Endometrial microvascular endothelial cells (primary cell): ENCODE results near the gene NYNRIN. TPM values are rescaled to one million over a fixed set of nuclear protein-coding genes. Genes with fewer than 3 reads are reported as not detected.
"Not testable (repeated sequence)": the region's sequence is repeated elsewhere in the genome, so short reads cannot be mapped to it uniquely, and the experiment has no call there.

Experiments
- in situ Hi-C: cut with HindIII; loops from 2 replicates; pipeline ENCODE4 v1.10.0; 2017; ENCODE audit warnings: low sequenced_read_pairs, low pct_unique_long_range_greater_than_20kb; ENCODE audit errors: inconsistent ontology term
- total RNA-seq: library from RNA; depleted of rRNA; stranded (reverse); fragments of >200 nt; gene quantifications from one replicate; pipeline ENCODE4 v1.2.3, GENCODE V29; 2015; ENCODE audit errors: inconsistent ontology term

The NYNRIN gene
- total RNA-seq, 1 donor from 2014 or later, result 6.9 TPM

DNA sequence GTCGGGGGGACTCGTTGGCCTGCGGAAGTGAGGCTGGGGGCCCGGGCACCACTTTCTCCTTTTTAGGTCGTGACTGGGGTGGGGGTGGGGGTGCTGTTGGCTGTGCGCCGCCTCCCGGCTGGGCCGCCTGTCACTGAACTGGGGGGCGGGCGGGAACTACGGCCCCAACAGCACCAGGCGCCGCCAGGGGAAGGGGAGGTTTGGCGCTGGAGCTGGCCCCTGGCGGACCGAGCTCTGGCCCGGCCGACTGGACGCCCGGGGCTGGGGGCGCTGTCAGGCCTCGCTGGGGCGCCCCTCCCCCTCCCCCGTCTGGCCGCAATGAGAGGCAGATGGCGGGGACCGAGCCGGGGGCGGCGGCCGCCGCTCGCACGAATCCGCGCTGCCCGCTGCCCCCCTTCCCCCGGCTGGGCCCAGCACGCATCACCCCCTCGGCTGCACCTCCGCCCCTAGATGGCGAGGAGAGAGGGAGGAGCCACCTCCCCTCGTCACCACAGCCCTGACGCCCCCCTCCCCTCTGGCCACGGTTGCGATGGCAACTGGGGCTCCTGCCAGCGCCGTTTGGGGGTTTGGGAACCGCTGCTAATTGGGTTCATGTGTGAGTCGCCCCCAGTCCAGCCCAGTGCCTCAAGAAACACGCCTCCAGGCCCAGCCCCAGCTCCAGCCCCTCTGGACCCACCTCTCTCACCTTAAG lies 30.1 kb upstream of the NYNRIN start:
- in situ Hi-C loops, result loop anchor here (5.0 kb wide), 1 partner anchor 69 kb away; no protein-coding TSS in a partner anchor

DNA sequence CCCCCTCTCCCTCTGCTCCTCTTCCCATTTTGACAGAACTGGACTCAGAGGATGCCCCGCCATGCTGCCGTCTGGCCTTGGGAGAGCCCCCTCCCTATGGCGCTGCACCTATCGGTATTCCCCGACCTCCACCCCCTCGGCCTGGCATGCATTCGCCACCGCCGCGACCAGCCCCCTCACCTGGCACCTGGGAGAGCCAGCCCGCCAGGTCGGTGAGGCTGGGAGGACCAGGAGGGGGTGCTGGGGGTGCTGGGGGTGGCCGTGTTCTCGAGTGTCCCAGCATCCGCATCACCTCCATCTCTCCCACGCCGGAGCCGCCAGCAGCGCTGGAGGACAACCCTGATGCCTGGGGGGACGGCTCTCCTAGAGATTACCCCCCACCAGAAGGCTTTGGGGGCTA lies 29.3 kb upstream of the NYNRIN start:
- in situ Hi-C loops, result loop anchor here (5.0 kb wide), 1 partner anchor 68 kb away; no protein-coding TSS in a partner anchor

DNA sequence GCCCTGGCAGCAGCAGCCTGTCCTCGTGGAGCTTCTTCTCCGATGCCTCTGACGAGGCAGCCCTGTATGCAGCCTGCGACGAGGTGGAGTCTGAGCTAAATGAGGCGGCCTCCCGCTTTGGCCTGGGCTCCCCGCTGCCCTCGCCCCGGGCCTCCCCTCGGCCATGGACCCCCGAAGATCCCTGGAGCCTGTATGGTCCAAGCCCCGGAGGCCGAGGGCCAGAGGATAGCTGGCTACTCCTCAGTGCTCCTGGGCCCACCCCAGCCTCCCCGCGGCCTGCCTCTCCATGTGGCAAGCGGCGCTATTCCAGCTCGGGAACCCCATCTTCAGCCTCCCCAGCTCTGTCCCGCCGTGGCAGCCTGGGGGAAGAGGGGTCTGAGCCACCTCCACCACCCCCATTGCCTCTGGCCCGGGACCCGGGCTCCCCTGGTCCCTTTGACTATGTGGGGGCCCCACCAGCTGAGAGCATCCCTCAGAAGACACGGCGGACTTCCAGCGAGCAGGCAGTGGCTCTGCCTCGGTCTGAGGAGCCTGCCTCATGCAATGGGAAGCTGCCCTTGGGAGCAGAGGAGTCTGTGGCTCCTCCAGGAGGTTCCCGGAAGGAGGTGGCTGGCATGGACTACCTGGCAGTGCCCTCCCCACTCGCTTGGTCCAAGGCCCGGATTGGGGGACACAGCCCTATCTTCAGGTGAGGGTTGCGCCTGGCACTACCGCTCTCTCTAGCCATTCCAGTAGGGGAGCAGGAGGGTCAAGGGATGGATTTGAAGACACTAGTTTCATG lies 28.7 kb upstream of the NYNRIN start:
- in situ Hi-C loops, result loop anchor here (5.0 kb wide), 1 partner anchor 67 kb away; no protein-coding TSS in a partner anchor

DNA sequence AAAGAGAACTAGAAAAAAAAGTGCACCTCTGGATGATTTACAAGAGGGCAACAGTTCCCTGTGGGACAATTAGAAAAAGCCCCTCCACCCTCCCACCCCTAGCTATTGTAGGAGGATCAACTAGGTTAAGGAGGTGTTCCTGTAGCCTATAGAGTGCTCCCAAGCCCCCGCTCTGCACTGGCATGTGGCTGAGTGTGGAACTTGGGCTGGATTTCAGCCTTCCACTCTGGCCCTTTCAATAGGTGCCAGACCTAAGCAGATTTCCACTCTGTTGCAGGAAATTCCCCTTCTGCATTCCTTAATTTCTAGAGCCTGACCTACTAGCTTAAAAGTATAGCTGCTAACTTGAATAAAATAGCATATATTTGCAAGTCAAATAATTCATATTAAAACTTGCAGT lies 28.1 kb upstream of the NYNRIN start:
- in situ Hi-C loops, result no loop called here

DNA sequence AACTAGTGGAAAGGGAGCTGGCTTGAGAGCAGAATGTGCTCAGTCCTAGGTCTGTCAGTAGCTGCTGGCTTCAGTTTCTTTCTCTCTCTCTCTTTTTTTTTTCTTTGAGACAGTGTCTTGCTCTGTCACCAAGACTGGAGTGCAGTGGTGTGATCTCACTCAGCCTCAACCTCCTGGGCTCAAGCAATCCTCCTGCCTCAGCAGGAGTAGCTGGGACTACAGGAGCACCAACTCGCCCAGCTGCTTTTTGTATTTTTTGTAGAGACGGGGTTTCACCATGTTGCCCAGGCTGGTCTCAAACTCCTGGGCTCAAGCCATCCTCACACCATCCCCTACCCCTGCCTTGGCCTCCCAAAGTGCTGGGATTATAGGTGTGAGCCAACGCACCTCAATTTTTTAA lies 27.2 kb upstream of the NYNRIN start:
- in situ Hi-C loops, result not testable (repeated sequence)

DNA sequence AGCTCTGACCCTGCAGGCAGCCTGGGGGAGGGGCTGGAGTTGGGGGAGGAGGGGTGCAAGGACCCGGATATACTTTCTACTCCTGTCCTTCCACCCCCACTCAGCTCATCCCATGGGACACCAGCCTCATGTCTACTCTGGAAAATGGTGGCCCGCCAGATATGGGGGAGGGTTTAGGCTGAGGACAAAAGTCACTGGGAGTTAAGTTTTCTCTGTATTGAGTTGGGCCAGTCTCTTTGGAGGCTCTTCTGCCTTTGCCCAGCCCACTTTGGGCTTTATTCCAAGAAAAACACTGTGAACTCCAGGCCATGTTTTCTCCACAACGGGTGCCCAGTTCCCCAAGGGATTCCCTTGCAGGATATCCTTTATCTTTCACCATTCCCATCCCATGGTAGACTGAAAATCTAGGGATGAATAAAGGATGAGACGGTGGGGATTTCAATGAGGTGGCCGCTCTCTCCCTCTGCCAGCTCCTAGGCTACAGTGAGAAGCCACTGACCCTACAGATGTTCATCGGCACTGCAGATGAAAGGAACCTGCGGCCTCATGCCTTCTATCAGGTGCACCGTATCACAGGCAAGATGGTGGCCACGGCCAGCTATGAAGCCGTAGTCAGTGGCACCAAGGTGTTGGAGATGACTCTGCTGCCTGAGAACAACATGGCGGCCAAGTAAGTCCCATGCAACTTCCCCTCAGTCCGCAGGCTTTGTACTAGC lies 25.9 kb upstream of the NYNRIN start:
- in situ Hi-C loops, result no loop called here

DNA sequence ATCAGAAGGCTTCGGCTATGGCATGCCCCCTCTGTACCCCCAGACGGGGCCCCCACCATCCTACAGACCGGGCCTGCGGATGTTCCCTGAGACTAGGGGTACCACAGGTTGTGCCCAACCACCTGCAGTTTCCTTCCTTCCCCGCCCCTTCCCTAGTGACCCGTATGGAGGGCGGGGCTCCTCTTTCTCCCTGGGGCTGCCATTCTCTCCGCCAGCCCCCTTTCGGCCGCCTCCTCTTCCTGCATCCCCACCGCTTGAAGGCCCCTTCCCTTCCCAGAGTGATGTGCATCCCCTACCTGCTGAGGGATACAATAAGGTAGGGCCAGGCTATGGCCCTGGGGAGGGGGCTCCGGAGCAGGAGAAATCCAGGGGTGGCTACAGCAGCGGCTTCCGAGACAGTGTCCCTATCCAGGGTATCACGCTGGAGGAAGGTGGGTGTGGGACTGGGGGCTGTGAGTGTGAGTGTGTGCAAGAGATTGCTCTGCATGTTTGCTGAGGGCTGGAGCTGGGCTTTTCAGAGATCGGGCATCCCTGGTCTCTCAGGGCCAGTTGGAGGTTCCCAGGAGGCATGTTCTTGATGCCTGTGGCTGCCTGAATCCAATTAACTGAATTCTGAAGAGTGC lies 22.2 kb upstream of the NYNRIN start:
- in situ Hi-C loops, result no loop called here

DNA sequence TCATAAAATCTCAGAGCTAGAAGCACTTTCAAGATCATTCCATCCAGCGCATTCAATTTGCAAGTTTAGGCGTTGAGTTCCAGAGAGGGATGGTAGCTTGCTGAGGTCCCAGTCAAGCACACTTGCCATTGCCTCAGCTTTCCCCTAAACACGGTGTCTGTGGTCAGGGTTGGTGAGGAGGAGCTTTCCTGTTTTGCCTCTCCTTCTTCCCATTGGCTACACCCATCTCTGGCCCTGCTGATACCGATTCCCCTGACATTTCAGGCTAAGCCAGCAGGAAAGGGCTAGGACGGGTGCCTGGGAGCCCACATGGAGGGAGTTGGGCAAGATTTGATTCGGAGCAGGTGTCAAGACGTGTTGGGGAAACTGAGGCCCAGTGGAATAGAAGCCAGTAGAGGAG lies 21.7 kb upstream of the NYNRIN start:
- in situ Hi-C loops, result no loop called here

DNA sequence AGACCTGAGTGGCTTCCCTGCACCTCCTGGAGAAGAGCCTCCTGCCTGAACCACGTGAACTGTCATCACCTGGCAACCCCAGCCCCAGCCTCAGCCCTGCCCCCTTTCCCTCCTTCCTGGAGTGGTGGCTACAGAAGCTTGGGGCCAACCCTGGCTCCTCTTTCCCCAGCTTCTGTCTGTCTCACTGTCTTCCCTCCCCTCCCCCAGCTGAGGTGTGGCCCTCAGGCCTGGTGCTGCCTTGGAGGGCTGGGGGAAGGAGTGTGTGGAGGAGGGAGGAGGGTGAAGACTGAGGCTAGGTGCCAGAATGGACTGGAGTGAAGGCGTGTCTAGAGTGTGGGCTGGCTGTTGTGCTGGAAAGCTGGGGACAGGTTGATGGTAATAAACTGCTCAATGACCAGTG lies 21.1 kb upstream of the NYNRIN start:
- in situ Hi-C loops, result no loop called here

DNA sequence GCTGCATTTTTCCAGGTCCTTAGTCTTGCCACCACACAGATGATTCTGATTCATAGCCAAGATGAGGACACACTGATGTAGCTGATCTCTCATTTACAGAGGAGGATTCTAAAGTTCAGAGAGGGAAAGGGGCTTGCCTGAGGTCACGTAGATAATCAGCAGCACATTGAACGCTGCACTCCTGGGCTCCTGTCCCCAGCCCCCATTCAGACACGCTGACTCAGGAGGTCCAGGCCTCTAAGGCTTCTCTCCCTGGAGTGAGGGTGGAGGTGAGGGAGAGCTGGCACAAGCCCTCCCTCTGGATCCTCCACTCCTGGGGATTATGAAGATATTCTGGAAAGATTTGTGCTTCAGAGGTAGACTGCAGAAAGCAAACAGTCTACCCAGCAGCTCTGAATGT lies 20.5 kb upstream of the NYNRIN start:
- in situ Hi-C loops, result no loop called here

DNA sequence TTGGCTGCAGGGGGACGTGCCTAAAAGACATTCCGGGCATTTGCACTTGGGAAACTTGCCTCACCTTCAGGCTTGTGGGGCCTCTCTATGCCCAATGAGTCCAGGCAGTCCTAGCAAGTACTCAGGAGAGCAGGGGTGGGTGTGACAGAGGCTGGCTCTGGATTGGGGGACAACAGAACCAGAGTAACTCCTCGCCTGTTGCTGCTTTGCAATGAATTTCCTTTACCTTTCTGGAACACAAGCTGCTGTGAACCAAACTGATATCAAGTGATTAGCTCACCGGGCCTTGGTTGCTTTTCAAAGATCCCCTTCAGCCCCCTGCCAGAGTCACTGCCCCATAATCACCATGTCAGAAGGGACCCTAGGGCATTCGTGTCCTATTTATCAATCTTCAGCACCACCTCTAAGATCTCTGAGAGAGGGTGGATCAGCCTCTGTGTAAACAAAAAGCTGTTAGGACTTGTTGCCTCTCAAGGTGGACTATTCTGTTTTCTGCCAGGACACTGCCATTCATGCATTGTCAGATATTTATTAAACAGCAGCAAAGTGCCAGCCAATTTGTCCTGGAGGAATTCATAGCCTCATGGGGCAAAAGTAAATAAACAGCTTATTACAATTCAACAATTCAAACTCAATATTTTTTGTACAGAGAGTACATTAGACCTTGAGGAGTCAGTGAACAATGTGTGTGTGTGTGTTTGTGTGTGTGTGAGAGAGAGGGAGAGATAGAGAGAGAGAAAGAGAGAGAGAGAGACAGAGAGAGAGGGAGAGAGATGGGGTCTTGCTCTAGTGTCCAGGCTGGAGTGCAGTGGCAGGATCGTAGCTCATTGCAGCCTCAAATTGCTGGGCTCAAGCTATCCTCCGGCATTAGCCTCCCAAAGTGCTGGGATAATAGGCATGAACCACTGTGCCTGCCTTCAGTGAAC lies 19.6 kb upstream of the NYNRIN start:
- in situ Hi-C loops, result no loop called here

DNA sequence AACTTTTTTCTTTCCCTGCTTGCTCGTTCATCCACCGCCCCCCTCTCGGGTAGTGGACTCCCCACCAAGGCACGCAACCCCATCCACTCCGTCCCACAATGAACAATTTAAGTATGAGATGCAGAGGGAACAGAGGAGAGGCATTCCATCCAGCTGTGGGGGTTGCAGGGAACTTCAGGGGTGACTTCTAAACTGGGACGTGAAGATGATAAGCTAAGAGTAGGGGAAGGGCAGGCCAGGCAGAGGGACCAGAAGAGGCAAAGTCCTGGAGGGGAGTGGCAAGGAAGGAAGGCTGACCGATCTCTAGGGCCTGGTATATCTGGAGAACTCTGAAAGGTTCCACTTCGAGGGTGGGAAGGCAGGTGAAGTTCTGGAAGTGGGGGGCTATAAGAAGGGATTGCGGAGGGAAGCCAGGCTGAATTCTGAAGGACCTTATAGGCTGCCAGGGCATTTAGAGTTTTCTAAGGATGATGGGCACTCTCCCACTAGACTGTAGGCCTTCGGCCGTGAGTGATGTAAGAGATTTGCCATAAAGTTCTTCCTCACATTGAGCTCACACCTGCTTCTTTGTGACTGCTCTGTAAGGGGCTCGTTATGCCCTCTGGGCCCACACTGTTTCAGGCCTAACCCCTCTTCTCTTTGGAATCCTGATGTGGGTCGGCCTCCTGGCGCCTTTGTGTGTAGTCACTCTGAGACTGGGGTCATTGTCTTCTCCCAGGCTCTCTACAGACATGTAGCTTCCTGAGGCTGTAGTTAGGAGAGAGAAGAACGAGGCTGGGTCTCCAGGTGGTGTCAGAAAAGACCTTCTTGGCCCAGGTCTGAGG lies 18.7 kb upstream of the NYNRIN start:
- in situ Hi-C loops, result no loop called here

DNA sequence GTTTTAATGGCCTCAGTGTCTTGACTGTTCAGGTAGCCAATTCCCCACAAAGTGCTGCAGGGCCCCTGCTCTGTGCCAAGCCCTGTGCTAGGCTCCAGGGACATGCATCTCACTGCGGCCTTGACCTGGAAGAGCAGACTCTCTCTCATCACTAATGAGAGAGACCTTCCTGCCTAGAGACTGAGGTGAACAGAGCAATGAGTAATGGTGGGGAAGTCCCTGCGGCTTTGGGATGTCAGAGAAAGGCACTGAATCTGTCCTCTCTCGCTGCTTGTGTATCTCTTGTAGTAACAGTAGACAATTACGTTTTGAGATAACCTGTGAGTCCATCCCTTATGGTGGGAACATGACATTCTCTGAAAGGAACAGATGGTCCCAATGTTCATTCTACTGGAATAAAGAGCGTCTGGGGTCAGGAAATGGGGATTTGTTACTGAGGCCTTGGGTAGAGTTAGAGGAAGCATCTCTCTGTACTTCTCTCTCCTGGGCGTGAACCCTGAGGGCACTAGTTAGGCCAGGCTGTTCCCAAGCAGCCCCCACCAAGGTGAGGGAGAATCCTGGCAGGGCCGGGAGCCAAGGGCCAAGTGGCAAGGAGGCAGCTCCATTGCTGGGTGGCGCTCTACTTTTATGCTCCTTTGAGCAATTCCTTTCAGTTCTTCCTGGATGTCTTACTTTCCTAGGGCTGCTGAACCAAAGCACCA lies 17.3 kb upstream of the NYNRIN start:
- in situ Hi-C loops, result no loop called here

DNA sequence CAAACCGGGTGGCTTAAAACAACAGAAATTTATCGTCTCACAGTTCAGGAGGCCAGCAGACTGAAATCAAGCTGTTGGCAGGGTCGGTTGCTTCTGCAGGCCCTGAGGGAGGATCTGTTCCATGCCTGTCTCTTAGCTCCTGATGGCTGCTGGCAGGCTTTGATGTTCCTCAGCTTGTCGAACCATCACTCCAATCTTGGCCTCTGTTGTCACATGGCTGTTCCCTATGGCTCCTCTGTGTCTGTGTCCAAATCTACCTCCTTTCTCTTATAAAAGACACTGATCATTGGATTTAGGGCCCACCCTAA lies 16.8 kb upstream of the NYNRIN start:
- in situ Hi-C loops, result no loop called here

DNA sequence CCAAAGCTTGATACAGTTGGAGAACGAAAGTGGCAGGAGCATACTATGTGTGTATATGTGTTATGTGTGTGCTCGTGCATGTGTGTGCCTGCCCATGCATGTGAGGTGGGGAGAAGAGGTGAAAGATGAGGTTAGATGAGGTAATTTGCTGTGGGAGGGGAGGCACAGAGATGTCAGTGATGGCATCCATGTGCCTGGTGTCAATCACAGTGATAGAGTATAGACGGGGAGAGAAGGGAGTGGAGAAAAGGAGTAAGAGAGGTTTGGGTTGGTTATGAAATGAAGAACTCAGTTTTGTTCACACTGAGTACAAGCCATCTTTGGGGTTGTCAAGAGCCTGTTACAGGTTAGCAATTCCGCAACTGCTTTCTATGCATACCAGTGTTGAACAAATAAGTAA lies 14.6 kb upstream of the NYNRIN start:
- in situ Hi-C loops, result no loop called here

DNA sequence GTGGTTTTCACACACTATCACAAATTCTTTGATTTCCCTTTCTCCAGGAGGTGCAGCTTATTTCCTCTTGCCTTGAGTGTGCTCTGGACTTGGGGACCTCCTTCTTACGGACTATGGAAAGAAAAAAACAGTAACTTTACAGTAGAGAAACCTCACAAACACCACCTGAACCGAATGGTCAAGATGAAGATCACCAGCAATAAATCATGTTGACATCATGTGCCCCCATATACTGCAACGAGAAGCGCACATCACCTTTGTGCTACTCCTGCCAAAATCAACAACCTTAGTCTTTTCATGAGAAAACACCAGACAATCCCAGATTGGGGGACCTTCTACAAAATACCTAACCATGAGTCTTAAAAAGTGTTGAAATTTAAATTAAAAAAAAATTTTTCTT lies 13.3 kb upstream of the NYNRIN start:
- in situ Hi-C loops, result no loop called here

DNA sequence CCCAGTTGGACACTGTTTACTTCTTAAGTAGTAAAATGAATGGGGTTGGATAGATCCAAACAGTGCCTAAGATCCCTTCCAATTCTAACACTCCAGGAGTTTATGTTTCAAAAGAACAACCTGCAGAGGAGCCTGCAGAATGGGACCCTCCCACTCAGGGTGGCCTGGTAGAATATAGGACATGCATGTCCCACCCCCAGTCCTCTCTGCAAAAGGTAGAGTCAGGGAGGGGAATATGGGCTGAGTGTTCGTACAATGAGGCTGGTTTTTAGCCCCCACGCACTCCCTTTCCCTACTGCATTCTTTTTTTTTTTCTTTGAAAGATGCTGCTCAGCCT lies 11.8 kb upstream of the NYNRIN start:
- in situ Hi-C loops, result no loop called here
